Measurements from ENCODE around the gene PRM1. TPM values are rescaled to one million over a fixed set of nuclear protein-coding genes. Genes with fewer than 3 reads are reported as not detected.
"Not testable (repeated sequence)": the region's sequence is repeated elsewhere in the genome, so short reads cannot be mapped to it uniquely, and the experiment has no call there.

The PRM1 gene
- total and polyA plus RNA-seq, 2 experiments from 2014 or later = not detected

DNA sequence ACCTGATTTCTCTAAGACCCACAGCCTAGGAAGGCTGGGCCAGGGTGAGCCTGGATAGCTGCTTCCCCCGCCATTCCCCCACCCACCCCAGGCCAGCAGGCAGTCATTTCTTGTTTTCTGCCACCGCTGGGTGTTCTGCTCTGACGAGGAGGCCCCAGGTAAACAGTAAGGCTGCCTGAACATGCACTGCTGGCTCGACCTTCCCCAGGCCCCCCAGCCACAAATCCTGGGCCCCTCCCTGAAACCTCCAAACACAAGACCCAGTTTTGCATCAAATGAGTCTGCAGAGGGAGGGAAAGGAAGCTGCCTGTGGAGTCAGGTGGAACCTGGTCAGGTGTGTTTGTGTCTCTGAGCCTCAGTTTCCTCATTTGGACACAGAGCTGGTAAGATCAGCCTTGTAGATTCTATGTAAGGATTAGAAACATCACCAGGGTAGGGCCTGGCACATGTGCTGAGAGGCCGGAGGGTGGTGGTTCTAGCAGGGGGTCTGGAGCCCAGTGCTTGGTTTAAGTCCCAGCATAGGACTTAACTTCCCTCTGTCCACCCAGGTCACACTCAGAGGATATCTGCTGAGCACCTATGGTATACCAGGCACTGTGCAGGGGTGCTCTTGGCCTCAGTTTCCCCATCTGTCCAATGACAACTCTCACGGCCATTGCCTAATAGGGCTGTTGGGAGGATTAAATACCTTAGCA, 18.9 kb upstream of the PRM1 start:
- DNase-seq = no peak
- TF ChIP-seq EZH2 (IDR thresholded peaks at IDR 0.05; ENCODE audit: insufficient read depth, poor library complexity, severe bottlenecking) (no peak), EZH2phosphoT487 (IDR thresholded peaks at IDR 0.05; ENCODE audit: insufficient read depth, low read depth) (no peak)
- no peak overlapping the region for H3K4me3 ChIP-seq
- H3K27ac ChIP-seq = no peak overlapping the region
- no peak overlapping the region for H2AFZ ChIP-seq
- no peak overlapping the region for H3K9ac ChIP-seq
- H3K4me1 ChIP-seq (ENCODE audit: insufficient read depth) = peaks cover 9% of the 10 kb centered on the region; the same call in 1 of the 2 replicates
- no peak overlapping the region for H3K4me2 ChIP-seq (ENCODE audit: unreplicated experiment)
- 0 out of 2 replicates have a peak, but pooled peaks cover 4% of the 10 kb centered on the region for H3F3A ChIP-seq (ENCODE audit: insufficient read depth)
- no peaks in the 10 kb centered on the region for H3K9me3 ChIP-seq (ENCODE audit: low read depth)
- no peaks in the 10 kb centered on the region for H3K9me2 ChIP-seq (ENCODE audit: insufficient read depth)
- in situ Hi-C loops (cut with MboI) = no loop called here
- H3K36me3 ChIP-seq (ENCODE audit: low read depth) = no peaks in the 10 kb centered on the region
- 73 to 79% methylated on average over 6 of the region's 6 CpGs for WGBS, 2 experiments (ENCODE audit: low coverage in 1 of 2, low lambda C conversion rate in 2 of 2, missing lambda C conversion rate in 2 of 2)
- H3K27me3 ChIP-seq (replicated peaks; ENCODE audit: insufficient read depth) = no peaks in the 10 kb centered on the region
- no peaks in the 10 kb centered on the region for H3K79me2 ChIP-seq (ENCODE audit: insufficient read depth)
- no peaks in the 10 kb centered on the region for H4K20me1 ChIP-seq (ENCODE audit: insufficient read depth)

DNA sequence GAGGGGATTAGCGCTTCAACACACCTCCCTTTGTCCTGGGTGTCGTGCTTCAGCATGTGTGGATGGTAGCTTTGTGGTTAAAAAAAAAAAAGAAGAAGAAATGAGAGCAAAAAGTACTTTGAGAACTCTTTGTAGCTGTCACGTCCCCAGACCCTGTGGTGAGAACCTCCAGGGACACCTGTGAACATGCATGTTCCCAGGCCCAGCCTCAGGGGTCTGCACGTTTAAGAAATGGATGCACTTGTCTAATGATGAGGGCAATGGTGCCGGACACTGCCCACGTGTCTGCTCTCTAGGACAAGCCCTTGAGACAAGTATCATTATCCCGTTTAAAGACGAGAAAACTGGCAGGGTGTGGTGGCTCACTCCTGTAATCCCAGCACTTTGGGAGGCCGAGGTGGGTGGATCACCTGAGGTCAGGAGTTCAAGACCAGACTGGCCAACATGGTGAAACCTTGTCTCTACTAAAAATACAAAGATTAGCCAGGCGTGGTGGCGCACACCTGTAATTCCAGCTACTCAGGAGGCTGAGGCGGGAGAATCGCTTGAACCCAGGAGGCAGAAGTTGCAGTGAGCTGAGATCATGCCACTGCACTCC, 17.9 kb upstream of the PRM1 start:
- H4K20me1 ChIP-seq (ENCODE audit: insufficient read depth); H3K4me3 ChIP-seq; H3K9me2 ChIP-seq (ENCODE audit: insufficient read depth); H3K9me3 ChIP-seq (ENCODE audit: low read depth); H3K4me1 ChIP-seq (ENCODE audit: insufficient read depth); H3K9ac ChIP-seq; H3K27me3 ChIP-seq (replicated peaks; ENCODE audit: insufficient read depth); H3K4me2 ChIP-seq (ENCODE audit: unreplicated experiment); DNase-seq; H2AFZ ChIP-seq; in situ Hi-C loops (cut with MboI); H3K36me3 ChIP-seq (ENCODE audit: low read depth); H3K27ac ChIP-seq; H3K79me2 ChIP-seq (ENCODE audit: insufficient read depth); H3F3A ChIP-seq (ENCODE audit: insufficient read depth): not testable (repeated sequence)
- WGBS, 2 experiments (ENCODE audit: low coverage in 1 of 2, low lambda C conversion rate in 2 of 2, missing lambda C conversion rate in 2 of 2) = 82 to 85% methylated on average over 13 of the region's 13 CpGs

DNA sequence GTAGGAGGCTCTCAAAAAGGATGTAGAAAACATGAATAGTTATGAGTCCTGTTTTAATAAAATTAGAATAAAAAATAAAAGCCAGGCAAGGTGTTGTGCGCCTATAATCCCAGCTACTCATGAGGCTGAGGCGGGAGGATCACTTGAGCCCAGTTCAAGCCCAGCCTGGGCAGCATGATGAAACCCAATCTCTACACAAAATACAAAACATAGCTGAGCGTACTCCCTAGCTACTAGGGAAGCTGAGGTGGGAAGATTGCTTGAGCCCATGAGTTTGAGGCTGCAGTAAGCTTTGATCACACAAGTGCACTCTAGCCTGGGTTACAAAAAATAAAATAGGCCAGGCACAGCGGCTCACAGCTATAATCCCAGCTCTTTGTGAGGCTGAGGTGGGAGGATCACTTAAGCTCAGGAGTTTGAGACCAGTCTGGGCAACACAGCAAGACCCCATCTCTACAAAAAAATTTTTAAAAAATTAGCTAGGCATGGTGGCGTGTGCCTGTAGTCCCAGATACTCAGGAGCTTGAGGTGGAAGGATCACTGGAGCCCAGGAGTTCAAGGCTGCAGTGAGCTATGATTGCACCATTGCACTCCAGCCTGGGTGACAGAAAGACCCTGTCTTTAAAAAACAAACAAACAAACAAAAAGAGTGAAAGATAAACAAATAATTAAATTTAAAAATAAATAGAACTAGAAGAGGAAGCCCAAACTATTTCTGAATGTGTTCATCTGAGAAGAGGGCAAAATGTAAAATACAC, 17.2 kb upstream of the PRM1 start:
- H4K20me1 ChIP-seq (ENCODE audit: insufficient read depth) = no peaks in the 10 kb centered on the region
- H3K9me3 ChIP-seq (ENCODE audit: low read depth) = no peaks in the 10 kb centered on the region
- no peaks in the 10 kb centered on the region for H3K36me3 ChIP-seq (ENCODE audit: low read depth)
- H3K79me2 ChIP-seq (ENCODE audit: insufficient read depth) = no peaks in the 10 kb centered on the region
- H3K27ac ChIP-seq = no peak overlapping the region
- 0 out of 2 replicates have a peak, but pooled peaks cover 4% of the 10 kb centered on the region for H3F3A ChIP-seq (ENCODE audit: insufficient read depth)
- WGBS, 2 experiments (ENCODE audit: low coverage in 1 of 2, low lambda C conversion rate in 2 of 2, missing lambda C conversion rate in 2 of 2) = 81 to 84% methylated on average over 5 of the region's 5 CpGs
- in situ Hi-C loops (cut with MboI) = no loop called here
- no peak overlapping the region for H3K9ac ChIP-seq
- H3K4me3 ChIP-seq = no peak overlapping the region
- no peak overlapping the region for H3K4me2 ChIP-seq (ENCODE audit: unreplicated experiment)
- peaks cover 9% of the 10 kb centered on the region; the same call in 1 of the 2 replicates for H3K4me1 ChIP-seq (ENCODE audit: insufficient read depth)
- no peaks in the 10 kb centered on the region for H3K27me3 ChIP-seq (replicated peaks; ENCODE audit: insufficient read depth)
- TF ChIP-seq EZH2phosphoT487 (IDR thresholded peaks at IDR 0.05; ENCODE audit: insufficient read depth, low read depth) (no peak), EZH2 (IDR thresholded peaks at IDR 0.05; ENCODE audit: insufficient read depth, poor library complexity, severe bottlenecking) (no peak)
- no peak overlapping the region for H2AFZ ChIP-seq
- DNase-seq = no peak
- H3K9me2 ChIP-seq (ENCODE audit: insufficient read depth) = no peaks in the 10 kb centered on the region

DNA sequence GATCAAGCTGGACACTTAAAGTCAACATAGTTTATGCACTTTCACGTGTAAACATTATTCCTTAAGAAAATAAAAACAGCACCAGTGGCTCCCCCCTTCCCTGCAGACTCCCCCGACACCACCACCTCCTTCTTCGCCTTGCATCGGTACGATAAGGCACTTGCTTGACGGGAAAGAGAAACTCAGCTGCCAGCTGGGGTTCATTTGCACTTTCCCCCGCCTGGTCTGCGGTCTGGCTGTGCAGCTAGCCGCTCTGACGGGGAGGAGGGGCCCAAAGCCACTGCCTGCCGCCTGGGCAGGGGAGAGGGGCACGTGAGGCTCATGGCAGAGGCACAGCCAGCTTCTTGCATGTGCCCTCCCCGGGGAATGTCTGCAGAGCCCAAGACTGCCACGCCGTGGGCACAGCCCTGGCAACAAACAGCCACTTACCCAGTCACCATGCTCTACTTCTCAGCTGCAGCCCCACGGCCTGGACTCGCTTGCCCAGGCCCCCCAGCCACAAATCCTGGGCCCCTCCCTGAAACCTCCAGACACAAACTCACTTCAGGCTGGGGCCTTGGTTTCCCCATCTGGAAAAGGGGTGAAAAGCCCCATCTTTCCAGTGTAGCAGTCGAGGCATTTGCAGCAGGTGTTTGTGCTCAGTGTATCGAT, 16.5 kb upstream of the PRM1 start:
- Histone ChIP-seq H2AFZ (no peak overlapping the region), H3K9ac (0 out of 2 replicates have a peak overlapping the region, but pooled peaks have one; percentile 5), H3K27me3 (replicated peaks; ENCODE audit: insufficient read depth) (no peaks in the 10 kb centered on the region), H3K79me2 (ENCODE audit: insufficient read depth) (no peaks in the 10 kb centered on the region), H3F3A (ENCODE audit: insufficient read depth) (0 out of 2 replicates have a peak, but pooled peaks cover 4% of the 10 kb centered on the region), H3K36me3 (ENCODE audit: low read depth) (no peaks in the 10 kb centered on the region), H3K4me3 (peak overlapping the region; percentile 36; the same call in 1 of the 2 replicates), H3K4me1 (ENCODE audit: insufficient read depth) (peaks cover 9% of the 10 kb centered on the region; the same call in 1 of the 2 replicates), H3K9me3 (ENCODE audit: low read depth) (no peaks in the 10 kb centered on the region), H3K27ac (no peak overlapping the region), H4K20me1 (ENCODE audit: insufficient read depth) (no peaks in the 10 kb centered on the region), H3K4me2 (ENCODE audit: unreplicated experiment) (peak overlapping the region; percentile 50), H3K9me2 (ENCODE audit: insufficient read depth) (no peaks in the 10 kb centered on the region)
- WGBS, 2 experiments (ENCODE audit: low coverage in 1 of 2, low lambda C conversion rate in 2 of 2, missing lambda C conversion rate in 2 of 2) = 14 to 15% methylated on average over 17 to 19 of the region's 19 CpGs
- DNase-seq = peak; percentile 65
- TF ChIP-seq EZH2 (IDR thresholded peaks at IDR 0.05; ENCODE audit: insufficient read depth, poor library complexity, severe bottlenecking) (no peak), EZH2phosphoT487 (IDR thresholded peaks at IDR 0.05; ENCODE audit: insufficient read depth, low read depth) (no peak)
- in situ Hi-C loops (cut with MboI) = no loop called here
